GM08714 (cell line): ENCODE results near the gene ARFGAP1.
"Not testable (repeated sequence)": the region's sequence is repeated elsewhere in the genome, so short reads cannot be mapped to it uniquely, and the experiment has no call there.

Experiments used
- H3K4me3 ChIP-seq: fragments of 200-500 bp; sonication (Bioruptor generic); 2 replicates; pipeline ENCODE4 v1.5.1; 2014; ENCODE audit warnings: mild to moderate bottlenecking, low read length, inconsistent platforms
- ZNF274 ChIP-seq: IDR thresholded peaks from 2 replicates; pipeline ENCODE4 v1.6.1; 2012; ENCODE audit warnings: mild to moderate bottlenecking, low read depth, low read length

ARFGAP1 gene

DNA sequence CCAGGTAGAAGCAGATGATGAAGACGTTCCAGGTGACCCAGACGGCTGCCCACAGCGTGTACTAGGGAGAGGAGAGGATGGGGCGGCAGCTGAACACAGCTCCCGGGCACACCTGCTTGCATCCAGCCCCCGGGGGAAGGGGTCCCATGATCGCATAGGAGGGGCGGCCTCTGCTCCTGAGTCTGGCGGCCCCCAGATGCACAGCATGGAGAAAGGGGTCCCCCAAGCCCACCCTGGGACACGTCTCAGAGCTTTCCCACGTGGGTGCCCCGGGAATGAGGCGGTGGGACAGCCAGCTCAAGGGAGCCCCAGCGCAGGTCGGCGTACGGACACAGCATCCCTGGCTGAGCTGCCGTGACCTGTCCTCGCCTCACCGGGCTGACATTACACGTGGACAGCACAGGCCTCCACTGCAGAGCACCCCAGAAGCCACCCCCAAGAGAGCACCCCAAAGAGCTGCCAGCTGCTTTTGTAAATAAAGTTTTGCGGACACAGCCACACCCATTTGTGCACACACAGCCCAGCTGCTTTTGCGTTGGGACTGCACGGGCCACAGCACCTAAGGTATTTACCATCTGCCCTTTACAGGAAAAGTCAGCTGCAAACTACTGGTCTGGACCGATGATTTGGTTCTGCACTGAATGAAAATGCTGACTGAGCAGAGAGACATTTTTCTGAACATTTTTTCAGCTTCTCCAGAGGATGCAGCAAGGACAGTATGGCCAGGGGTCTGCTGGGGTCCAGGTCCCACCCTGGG is 23.6 kb upstream of the ARFGAP1 start:
- no peak overlapping the region for H3K4me3 ChIP-seq
- no peak for TF ChIP-seq ZNF274

DNA sequence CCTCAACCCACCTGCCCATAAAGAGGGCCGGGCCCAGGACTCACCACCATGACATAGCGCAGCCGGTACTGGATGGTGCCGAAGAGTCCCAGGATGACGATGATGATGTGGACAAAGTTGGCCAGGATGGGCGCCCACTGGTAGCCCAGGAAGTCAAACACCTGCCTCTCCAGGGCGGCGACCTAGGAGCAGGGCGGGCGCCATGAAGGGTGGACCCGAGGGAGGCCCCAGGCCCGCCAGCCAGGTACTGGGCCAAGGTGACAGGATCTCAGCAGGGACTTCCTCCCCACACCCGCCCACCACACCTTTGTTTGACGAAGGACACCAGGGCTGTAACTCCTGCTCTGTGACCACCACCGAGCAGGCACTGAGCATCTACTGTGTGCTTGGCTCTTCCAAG is 22.7 kb upstream of the ARFGAP1 start:
- no peak for TF ChIP-seq ZNF274
- H3K4me3 ChIP-seq = no peak overlapping the region

GRCh38 chr20:63251350-63251749 is 21.3 kb upstream of the ARFGAP1 start:
- H3K4me3 ChIP-seq = not testable (repeated sequence)

DNA sequence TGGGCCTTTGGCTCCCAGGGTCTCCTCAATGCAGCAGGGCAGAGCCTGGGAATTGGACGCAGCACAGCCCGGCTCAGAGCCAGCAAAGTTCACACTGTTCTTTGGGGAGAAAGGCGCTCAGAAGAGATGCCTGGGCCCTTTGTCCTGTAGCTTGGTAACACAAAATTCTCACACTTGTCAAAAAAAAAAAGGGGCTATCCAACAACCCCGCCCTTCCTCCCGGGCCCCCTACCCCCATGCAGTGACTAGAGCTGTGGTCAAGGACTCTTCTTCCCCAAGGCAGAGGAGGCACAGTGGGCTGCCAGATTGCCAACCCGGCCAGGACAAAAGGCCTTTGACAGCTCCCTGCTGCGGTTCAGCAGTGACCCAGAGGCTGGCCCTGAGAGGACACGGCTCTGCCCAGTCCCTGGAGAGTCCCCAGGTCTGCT is 20.3 kb upstream of the ARFGAP1 start:
- no peak overlapping the region for H3K4me3 ChIP-seq
- TF ChIP-seq ZNF274 = no peak

- no peak overlapping the region for H3K4me3 ChIP-seq
- TF ChIP-seq ZNF274 = no peak
Measured at GRCh38 chr20:63253065-63253437, 19.6 kb upstream of the ARFGAP1 start.

- TF ChIP-seq ZNF274 = no peak
- no peak overlapping the region for H3K4me3 ChIP-seq
Measured at GRCh38 chr20:63253438-63254231, 19.0 kb upstream of the ARFGAP1 start.

- TF ChIP-seq ZNF274 = no peak
Measured at GRCh38 chr20:63254232-63254605, 18.4 kb upstream of the ARFGAP1 start, which contains the start of gene NKAIN4. TSS of gene NKAIN4 (minus strand) at chr20:63254463. CDS start at chr20:63254450, 13 bp downstream.

GRCh38 chr20:63254606-63255384 is 17.8 kb upstream of the ARFGAP1 start:
- no peak overlapping the region for H3K4me3 ChIP-seq
- no peak for TF ChIP-seq ZNF274

More at GRCh38 chr20:63254232-63254605, 18.4 kb upstream of the ARFGAP1 start, which contains the start of gene NKAIN4:
- H3K4me3 ChIP-seq = no peak within 1 kb of the TSS

GRCh38 chr20:63255931-63256704 is 16.5 kb upstream of the ARFGAP1 start:
- no peak overlapping the region for H3K4me3 ChIP-seq
- no peak for TF ChIP-seq ZNF274

DNA sequence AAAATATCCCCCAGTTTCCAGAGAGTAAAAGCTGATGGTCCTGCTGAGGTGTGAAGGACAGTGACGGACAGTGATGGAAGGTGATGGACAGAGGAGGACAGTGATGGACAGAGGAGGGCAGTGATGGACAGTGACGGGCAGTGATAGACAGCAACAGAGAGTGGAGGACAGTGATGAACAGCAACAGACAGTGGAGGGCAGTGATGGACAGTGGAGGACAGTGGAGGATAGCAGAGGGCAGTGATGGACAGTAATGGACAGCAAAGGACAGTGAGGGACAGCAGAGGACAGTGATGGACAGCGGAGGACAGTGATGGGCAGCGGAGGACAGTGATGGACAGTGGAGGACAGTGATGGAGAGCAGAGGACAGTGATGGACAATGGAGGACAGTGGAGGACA is 15.7 kb upstream of the ARFGAP1 start:
- no peak for TF ChIP-seq ZNF274
- H3K4me3 ChIP-seq = no peak overlapping the region

DNA sequence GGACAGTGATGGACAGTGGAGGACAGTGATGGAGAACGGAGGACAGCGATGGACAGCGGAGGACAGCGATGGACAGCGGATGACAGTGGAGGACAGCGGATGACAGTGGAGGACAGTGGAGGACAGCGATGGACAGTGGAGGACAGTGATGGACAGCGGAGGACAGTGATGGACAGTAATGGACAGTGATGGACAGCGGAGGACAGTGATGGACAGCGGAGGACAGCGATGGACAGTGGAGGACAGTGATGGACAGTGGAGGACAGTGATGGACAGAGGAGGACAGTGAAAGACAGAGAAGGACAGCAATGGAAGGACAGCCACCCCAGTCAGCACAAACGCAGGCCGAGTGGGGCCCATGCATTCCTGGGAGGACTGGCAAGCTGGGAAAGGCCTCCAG is 15.0 kb upstream of the ARFGAP1 start:
- no peak overlapping the region for H3K4me3 ChIP-seq
- TF ChIP-seq ZNF274 = no peak

DNA sequence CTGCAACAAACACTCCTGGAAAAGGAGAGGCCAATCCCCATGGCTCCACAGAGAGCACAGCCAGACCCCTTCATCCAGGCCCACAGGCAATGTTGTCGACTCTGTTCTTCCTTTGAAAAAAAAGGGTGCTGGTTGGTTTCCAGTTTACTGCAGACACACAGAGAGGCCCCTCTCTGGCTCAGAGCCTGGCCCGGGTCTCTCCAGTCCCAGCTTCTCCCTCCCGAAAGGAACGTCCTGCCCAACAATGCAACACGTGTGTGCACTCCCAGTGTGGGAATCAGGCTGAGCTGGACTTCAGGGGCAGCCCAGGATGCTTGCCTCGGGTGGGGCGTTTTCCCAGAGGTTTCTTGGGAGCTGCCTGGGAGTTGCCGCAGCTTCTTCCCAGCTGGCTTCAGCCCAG is 13.8 kb upstream of the ARFGAP1 start:
- no peak for TF ChIP-seq ZNF274
- no peak overlapping the region for H3K4me3 ChIP-seq

DNA sequence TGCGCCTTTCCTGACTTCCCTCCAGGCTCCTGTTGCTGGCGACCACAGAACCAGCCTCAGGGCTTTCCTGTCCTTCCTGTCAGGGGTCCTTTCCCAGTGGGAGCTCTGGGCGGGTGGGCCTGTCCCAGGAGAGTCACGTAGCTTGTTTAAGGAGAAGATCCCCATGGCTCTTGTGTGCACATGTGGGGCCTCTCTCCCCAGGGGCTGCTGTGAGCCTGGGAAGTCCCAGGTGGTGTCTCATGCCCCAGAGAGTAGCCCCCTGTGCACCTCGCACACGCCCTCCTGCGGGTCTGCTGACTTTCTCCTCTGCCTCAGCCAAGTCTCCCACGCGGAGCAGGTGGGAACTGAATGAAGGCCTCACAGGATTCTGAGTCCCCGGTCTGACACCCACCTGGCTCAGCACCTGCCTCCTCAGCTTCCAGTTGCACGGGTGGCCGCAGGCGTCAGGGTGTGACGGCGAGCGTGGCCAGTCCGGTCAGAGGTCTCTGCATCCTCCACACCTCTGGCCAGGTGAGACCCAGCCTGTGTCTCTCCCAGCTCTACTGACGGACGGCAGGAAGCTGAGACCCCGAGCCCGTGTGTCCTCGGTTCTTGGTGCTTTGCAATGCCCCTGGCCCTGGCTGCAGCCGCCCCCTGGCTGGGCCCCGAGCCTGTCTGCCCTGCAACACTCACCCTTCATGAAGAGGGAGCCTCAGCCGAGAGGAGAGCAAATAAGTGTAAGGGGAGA is 12.7 kb upstream of the ARFGAP1 start:
- TF ChIP-seq ZNF274 = no peak
- no peak overlapping the region for H3K4me3 ChIP-seq
